ENCODE results near the gene PGF. TPM values are rescaled to one million over a fixed set of nuclear protein-coding genes. Genes with fewer than 3 reads are reported as not detected.
"Not testable (repeated sequence)": the region's sequence is repeated elsewhere in the genome, so short reads cannot be mapped to it uniquely, and the experiment has no call there.

The PGF gene
- polyA plus RNA-seq (ENCODE audit: insufficient read length in 4 of 4): 10 to 100 TPM in 1 of 4 donors, 1 to 10 TPM in 3; 8.4 to 12.7 (median 9.3) TPM

DNA sequence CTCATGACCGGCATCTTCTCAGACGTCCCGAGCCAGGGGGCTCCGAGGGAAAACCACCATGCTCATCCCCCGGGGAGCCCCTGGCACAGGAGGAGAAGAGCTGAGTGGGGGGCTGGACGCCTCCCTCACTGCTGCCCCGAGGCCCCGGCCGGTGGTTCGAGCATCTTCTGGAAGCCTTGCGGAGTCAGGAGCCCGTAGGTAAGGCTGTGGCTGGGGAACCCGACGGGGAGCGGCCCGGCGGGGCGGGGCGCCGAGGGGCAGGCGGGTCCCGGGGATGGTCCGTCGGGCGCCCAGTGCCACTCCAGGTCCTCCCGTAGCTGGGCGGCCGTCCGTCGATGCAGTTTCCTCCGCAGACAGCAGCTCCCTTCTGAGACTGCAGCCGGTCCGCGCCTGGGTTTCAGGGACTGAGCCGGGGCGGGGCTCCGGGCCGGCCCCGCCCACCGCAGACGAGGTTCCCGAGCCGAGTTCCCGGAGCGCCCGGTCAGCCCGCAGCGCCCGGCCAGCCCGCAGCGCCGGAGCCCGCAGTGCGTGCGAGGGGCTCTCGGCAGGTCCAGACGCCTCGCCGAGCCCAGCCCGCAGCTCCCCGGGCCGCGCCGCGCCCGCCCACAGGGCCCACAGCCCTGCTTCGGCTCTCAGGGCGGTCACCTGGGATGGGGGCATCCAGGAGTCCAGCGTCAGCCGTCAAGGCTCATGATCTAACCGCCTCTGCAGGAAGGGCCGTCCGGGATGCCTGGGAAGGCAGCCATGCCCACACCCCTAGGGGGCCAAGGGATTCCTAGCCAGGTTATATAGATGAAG lies at the start of gene PGF:
TSS of gene PGF (minus strand) at position 369 of the 798 bp plus-strand sequence. CDS start at position 14, 355 bp downstream.
- DNase-seq (ENCODE audit: low read depth in 4 of 4, low spot score in 3 of 4): no peak

DNA sequence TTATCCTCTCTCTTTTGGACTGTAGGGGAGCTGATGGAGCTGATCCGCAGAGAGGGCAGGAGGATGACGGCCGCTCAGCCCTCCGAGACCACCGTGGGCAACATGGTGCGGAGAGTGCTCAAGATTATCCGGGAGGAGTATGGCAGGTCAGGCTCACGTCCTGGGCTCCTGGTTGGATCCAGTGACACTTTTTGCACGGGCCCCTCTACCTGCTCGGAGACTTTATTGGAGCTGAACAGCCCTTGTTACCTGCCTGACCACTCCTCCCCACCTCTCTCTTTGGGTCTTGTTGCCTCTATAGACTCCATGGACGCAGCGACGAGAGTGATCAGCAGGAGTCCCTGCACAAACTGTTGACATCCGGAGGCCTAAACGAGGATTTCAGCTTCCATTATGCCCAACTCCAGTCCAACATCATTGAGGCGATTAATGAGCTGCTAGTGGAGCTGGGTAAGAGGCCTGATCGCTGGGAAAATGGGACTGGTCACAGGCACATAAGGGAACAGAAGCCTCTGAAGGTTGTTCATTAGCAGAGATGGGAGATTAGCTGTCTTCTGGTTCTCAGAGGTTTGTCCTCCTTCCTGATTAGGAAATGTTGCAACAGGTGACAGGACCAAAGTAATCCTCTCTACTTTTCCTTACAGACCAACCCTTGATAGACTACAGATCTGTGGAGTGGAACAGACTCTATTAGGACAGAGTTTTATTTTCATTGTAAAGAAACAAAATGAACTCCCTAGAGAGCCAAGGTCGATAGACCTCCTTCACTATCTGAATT lies 48.0 kb upstream of the PGF start:
- DNase-seq (ENCODE audit: low read depth in 4 of 4, low spot score in 3 of 4): no peak

DNA sequence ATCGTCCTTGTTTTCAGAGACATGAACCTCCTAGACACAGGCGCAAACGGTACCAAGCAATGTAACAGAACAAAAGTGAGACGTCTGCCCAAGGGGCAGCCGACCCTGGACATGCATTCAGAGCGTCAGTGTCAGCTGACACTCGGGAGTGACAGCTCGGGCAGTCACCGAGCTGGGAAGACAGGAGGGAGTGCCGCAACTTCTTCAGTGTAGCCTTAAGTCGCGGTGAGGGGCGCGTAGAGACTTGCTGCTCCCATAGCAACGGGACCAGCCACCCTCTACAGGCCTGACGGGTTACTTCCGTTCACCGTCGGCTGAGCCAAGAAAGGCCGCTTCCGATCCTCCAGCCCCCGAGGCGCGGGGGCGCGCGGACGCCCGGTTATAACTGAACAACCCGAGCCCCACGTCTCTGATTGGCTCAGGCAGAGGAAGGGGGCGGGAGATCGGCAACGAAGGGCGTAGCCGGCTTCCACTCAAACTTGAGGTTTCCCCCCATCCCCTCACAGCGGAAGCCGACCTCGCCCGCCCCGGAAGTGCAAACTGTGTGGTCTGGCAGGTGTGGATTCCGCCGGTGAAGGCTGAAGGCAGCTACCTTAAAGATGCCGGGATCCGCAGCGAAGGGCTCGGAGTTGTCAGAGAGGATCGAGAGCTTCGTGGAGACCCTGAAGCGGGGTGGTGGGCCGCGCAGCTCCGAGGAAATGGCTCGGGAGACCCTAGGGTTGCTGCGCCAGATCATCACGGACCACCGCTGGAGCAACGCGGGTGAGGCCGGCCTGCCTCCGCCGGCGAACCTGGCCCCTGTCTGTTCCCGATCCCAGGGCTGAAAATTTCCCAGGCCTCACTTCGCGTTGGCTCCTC lies 47.2 kb upstream of the PGF start, which contains the start of gene EIF2B2:
TSS of gene EIF2B2 (plus strand) at position 530 of the 858 bp plus-strand sequence. CDS start at position 600, 70 bp downstream.
- DNase-seq (ENCODE audit: low read depth in 4 of 4, low spot score in 3 of 4): peak; percentile 94 to 96 (median 96)

DNA sequence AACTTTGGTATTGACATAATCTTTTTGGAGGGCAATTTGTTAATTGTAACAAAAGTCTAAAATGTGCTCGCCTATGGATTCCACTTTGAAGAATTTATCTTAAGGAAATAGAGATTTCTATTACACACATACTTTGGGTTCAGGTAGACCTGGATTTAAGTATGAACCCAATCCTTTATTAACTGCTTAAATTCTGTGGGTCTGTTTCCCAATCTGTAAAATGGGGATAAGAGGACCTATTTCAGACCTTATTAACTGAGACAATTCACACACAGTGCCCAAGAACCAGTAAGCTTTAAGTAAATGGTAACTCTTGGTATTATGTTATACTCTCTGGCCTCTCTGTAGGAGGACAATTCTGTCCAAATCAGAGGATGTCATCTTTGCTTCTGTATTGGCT lies 46.5 kb upstream of the PGF start:
- DNase-seq (ENCODE audit: low read depth in 4 of 4, low spot score in 3 of 4): no peak

DNA sequence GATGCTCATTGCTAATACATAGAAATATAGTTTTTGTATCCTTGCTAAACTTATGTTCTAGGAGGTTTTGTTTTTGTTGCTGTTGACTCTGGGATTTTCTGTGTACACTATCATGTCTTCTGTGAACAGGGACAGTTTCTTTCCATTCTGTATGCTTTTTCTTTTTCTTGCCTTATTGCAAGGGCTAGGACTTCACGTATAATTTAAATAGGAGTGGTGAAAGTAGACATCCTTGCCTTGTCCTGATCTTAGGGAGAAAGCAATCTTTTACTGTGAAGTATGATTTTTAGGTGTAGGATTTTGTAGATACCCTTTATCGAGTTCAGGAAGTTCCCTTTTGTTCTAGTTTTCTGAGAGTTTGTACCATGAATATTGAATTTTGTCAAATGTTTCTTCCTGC lies 45.9 kb upstream of the PGF start:
- no peak for DNase-seq (ENCODE audit: low read depth in 4 of 4, low spot score in 3 of 4)

DNA sequence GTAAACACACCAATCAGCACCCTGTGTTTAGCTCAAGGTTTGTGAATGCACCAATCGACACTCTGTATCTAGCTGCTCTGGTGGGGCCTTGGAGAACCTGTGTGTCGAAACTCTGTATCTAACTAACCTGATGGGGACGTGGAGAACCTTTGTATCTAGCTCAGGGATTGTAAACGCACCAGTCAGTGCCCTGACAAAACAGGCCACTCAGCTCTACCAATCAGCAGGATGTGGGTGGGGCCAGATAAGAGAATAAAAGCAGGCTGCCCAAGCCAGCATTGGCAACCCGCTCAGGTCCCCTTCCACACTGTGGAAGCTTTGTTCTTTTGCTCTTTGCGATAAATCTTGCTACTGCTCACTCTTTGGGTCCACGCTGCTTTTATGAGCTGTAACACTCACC lies 40.4 kb upstream of the PGF start:
- not testable (repeated sequence) for DNase-seq (ENCODE audit: low read depth in 4 of 4, low spot score in 3 of 4)

DNA sequence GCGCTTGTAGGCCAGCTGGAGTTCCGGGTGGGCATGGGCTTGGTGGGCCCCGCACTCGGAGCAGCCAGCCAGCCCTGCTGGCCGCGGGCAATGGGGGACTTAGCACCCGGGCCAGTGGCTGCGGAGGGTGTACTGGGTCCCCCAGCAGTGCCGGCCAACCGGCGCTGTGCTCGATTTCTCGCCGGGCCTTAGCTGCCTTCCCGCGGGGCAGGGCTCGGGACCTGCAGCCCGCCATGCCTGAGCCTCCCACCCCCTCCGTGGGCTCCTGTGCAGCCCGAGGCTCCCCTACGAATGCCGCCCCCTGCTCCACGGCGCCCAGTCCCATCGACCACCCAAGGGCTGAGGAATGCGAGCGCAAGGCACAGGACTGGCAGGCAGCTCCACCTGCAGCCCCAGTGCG lies 38.8 kb upstream of the PGF start:
- not testable (repeated sequence) for DNase-seq (ENCODE audit: low read depth in 4 of 4, low spot score in 3 of 4)

DNA sequence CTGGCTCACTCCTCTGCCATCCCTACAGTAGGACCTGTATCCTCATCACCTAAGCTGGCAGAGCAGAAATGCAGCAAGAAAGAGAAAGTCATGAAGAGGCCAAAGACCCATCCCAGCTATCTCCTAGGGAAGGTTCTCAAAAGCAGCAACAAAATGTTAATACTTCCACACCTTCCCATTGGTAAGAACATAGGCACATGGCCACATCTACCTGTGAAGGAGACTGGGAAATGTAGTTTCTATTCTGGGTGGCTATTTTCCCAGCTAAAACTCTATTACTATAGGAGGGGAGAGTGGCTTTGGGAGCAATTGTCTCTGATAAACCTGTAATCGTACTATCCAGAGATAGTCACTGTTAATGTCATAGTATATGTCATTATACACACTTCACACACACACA lies 33.6 kb upstream of the PGF start:
- DNase-seq (ENCODE audit: low read depth in 4 of 4, low spot score in 3 of 4): no peak

DNA sequence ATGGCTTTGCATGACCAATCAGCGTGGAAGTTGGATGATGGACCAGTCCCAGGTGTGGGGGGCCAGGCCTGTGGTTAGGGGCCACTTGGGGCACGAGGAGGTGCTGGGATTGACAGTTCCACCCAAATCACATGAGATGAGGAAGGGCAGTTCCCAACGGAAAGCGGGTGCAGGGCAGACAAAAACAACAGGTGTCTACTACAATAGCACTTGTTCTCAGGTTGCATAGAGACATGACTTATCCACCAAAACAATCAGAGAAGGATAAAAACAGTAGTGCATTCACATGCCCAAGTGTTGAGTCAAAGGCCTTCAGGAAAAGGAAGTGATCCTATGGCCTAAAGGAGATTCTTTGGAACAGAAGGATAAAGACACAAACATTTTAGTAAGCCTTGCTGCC lies 32.7 kb upstream of the PGF start:
- DNase-seq (ENCODE audit: low read depth in 4 of 4, low spot score in 3 of 4): no peak

DNA sequence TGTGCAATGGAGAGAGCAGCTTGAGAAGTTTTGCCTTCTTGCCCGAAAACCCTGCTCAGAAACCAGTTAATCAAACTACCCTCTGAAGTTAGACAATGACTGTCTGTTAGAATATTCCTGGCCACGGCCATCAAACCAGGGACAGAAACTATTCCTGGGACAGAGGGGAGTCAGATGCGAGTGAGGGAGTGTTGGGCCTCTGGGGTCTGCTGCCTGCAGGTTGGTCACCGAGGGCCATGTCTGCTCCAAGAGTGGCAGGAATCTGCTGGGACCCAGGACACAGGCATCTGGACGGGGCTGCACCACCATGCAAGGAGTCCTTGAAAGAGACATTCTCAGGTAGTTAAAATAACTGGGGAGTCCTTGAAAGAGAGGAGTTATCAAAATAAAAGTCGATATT lies 30.4 kb upstream of the PGF start:
- no peak for DNase-seq (ENCODE audit: low read depth in 4 of 4, low spot score in 3 of 4)

DNA sequence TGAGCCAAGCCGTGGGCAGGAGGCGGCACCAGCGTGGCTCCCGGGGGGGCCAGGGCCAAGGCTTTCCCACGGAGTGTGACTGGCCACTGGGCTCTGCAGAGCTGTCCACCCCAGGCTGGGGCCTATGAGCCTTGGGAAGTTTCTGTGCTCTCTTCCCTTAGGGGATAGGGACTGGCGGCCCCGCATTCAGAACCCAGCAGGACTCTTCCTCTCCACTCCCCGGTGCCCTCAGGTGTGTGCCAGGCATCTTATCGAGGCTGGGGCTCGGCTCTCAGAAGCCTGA lies 29.6 kb upstream of the PGF start:
- DNase-seq (ENCODE audit: low read depth in 4 of 4, low spot score in 3 of 4): no peak

DNA sequence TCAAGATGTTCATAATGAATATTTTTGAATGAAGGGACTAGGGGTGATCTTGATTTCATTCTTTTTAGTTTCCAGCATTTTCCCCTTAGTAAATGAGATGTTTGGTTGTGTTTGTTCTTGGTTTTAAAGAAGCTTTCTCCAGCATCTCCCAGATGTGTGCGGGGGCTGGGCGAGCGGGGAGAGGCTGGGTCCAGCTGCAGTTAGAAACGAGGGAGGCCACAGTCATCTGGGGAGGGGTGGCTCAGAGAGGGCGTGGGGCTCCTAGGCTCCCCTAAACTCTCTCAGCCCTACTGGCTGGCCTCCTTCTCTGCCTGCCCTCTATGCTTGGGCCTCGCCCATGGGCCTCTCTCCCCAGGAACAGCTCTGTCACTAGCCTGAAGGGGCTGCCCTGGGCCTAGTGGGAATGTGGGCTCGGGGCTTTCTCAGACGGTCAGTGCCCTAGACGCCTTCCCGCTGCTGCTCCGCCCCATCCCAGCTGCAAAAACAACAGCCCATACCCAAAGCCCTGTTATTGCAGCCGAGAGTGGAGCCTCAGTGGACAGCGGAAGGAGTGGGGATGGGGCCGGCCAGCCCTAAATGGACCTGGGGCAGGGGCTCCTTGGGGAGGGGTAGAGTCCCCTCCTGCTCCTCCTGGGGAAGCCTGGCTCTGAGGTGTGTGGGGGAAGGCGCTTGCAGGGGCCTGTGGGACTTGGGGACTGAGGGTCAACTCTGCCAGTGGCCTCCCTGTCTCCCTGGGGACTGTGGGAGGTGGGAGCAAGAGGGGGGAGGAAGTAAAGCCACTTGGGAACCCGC lies 29.0 kb upstream of the PGF start:
- DNase-seq (ENCODE audit: low read depth in 4 of 4, low spot score in 3 of 4): no peak

DNA sequence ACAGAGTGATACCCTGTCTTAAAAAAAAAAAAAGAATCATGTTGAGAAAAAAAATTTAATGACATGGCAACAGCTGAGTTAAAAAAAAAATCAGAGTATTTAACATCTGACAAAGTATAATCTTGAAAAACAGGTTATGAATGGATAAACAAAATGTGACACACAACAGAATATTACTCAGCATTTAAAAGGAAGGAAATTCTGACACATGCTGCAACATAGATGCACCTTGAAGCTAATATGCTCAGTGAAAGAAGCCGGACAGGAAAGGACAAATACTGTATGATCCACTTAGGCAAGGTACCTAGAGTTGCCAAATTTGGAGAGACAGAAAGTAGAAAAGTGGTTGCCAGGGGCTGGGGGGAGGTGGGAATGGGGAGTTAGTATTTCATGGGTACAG lies 27.9 kb upstream of the PGF start:
- no peak for DNase-seq (ENCODE audit: low read depth in 4 of 4, low spot score in 3 of 4)

DNA sequence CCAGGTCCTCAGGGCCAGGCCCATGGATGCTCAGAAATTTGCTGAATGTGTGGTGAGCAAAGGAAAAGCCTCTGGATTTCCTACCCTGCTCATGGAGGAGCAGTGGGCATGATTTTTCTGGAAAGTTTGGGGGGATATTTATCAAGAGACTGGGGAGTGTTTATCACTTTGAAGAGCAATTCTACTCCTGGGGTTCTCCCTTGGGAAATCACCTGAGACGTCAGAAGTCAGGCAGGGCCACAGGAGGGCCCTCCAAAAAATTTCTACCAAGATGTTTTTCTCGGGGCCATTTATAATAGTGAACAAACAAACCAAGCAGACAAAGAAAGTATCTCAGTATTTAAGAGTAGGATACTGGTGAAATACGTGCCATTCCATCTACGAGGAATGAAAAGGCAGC lies 27.3 kb upstream of the PGF start:
- no peak for DNase-seq (ENCODE audit: low read depth in 4 of 4, low spot score in 3 of 4)

DNA sequence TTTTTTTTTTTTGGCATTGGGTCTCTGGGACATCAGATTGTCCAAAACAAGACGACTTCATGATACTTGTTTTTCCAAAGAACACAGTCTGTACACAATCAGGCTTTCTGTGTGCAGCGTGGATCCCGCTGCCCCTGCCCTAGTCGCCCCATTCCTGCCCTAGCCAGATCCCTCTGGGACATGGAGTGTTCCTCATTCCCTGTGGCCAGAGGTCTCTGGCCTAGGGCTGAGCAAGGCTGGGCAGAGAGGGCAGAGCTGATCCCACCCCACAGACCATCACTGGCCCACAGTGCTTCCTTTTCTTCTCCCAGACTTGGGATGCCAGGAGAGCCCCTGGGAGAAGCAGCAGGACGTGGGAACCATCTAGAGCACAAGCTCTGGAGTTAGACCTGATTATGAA lies 26.4 kb upstream of the PGF start:
- no peak for DNase-seq (ENCODE audit: low read depth in 4 of 4, low spot score in 3 of 4)

DNA sequence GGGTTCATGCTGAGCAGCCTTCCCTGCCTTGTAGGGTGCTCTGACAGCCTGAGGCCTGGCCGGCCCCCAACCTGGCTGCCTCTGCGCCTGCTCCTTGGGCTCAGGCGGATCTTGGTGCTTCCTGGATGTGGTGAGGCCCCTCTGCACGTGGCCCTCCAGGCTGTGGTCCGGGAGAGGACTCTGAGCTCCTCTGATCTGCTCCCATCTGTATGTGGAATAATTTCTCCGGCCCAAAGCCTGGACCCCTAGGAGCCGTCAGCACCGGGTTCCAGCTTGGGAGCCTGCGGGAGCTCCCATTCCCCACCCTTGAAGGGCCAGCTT lies 26.0 kb upstream of the PGF start:
- DNase-seq (ENCODE audit: low read depth in 4 of 4, low spot score in 3 of 4): no peak

DNA sequence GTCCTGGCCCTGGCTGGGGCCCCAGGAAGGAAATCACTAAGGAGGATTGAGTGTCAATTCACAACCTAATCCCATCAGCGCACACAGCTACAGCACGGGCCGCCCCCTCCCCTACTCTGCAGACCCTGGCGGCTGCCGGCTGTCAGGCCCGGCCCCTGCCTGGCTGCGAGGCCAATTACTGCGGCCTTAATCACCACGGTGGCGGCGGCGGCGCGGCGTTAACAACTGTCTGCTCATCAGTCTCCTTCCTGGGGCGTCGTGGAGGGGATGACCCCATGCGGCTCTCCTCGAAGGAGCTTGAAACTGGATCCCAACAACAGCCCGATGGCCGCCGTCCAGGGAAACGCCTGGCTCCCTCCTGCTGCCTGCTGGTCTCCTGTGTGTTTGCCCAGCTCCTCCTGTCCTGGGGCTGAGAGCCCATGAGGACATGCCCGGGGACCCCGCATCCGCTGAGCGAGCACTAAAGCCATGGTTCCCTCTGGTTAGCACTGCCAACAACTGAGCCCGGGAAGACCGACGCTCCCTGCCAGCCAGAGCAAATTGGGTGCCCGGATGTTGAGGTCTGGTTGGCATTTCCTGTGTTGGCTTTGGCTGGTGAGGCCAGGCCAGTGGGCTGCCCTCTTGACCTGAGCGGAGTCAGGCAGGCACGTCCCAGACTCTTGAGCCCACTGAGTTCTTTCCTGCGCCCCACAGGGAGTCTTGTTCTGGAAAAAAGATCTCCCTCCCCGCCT lies 25.5 kb upstream of the PGF start:
- no peak for DNase-seq (ENCODE audit: low read depth in 4 of 4, low spot score in 3 of 4)

DNA sequence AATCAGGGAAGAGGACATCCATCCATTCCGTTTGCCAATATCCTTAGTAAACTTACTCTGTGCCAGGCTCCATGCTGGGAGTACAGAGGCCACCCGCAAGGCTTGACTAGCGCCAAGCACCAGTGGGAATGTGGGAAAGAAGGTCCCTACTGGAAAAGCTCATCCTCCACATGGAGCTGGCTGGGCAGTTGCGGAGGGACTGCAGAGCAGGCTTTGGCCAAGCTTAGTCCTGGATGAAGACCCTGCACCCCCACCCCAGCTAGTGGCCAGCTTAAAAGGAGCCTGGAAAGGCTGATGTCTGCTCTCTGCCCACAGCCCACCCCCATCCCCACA lies 25.0 kb upstream of the PGF start:
- DNase-seq (ENCODE audit: low read depth in 4 of 4, low spot score in 3 of 4): no peak

DNA sequence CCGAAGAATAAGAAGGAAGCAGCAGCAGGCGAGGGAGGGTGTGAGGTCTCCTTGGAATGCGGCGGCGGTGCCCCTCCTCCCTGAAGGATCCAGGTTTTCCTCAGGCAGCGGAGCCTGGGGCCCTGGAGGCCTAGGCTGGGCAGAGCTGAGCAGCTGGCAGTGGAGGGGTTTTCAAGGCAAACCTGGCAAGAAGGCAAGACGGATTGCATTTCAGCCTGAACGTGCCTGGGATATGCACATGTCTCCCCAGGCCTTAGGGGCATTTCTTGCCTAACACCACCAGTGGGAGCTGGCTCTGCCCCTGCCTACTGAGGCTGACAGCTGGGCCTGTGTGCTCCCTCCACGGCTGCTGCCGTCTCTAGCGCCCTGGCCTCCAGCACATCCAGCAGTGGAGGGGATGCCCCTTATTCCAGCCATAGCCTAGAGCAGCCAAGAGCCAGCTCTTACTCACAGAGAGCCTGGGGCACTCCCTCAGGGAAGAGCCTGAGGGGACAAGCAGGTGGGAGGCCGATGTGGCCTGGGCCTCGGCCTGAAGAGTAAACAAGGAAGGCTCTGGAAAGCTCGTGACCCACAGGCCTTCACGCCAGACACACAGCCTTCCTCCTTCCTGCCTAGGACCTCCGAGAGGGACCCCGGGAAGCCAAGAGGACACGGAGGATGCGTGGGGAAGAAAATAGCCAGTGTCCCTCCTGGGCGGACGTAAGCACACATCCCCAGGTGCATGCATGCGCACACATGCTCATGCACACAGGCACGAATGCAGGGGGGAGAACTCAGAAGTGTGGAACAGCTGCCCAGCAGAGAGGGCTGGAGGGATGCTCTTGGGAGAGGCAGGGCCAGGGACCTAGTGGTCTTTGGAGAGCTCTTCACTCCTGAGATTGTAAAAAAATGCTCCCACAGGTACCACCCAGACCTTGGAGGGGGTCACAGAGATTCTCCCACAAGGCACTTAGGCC lies 24.3 kb upstream of the PGF start:
- DNase-seq (ENCODE audit: low read depth in 4 of 4, low spot score in 3 of 4): no peak

Measured in right renal pelvis (tissue), 4 donors.